ENCODE measurements around the gene MDM1.

The MDM1 gene

DNA sequence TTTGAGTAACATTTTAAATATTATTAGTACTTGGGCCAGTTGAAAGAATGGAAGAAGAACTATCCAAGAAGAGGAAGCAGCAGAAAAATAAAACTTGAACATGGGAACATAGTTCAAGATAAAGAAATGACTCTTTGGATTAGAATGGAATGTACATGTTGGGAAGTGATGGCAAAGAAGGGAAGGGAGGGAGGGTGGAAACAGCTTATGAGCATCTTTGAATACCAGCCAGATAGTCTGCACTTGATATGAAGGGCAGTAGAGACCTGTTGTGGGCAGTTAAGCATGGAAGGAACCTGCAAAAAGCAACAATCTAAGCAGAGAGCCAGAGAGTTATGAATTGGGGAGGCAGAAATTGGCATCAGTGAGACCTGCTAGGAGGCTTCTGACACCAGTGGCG, 68.8 kb downstream of the MDM1 start:
- Mint-ChIP-seq H3K27ac (no peak overlapping the region), H3K27me3 (peaks cover 26% of the 10 kb centered on the region), H3K4me1 (ENCODE audit: low read depth) (peaks cover 63% of the 10 kb centered on the region), H3K9me3 (no peaks in the 10 kb centered on the region), H3K4me3 (no peak overlapping the region), H3K36me3 (ENCODE audit: low read depth) (no peaks in the 10 kb centered on the region)
- DNase-seq, result no peak

DNA sequence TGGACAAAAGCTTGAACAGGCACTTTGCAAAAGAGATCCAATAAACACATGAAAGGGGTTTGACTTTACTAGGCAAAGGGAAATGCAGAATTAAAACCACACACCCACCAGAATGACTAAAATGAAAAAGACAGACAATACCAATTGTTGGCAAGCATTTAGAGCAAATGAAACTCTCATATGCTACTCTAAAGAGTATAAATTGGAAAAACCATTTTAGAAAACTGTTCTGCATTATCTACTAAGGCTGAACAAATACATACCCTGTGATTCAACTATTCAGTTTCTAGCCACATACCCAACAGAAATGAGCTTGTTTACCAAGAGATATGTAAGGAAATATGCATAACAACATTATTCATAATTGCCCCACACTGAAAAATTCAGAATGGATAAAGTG, 70.3 kb downstream of the MDM1 start:
- no peaks in the 10 kb centered on the region for H3K36me3 Mint-ChIP-seq (ENCODE audit: low read depth)
- H3K27ac Mint-ChIP-seq, result no peak overlapping the region
- peaks cover 59% of the 10 kb centered on the region for H3K4me1 Mint-ChIP-seq (ENCODE audit: low read depth)
- peaks cover 32% of the 10 kb centered on the region for H3K27me3 Mint-ChIP-seq
- no peak for DNase-seq
- no peaks in the 10 kb centered on the region for H3K9me3 Mint-ChIP-seq
- no peak overlapping the region for H3K4me3 Mint-ChIP-seq

DNA sequence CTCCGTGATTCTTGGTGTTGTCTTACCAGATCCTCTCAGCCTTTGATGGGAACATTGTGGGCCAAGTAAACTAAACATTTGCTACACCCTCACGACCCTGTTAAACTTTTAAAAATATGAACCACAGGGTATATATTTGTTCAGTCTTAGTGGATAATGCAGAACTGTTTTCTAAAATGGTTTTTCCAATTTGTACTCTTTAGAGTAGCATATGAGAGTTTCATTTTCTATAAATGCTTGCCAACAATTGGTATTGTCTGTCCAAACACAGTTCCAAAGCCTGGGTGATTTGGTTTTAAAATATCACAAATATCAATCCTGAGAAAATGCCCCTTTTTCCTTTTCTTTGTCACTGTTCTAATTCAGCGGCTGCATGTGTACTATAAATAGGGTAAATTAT, 72.0 kb downstream of the MDM1 start:
- Mint-ChIP-seq H3K36me3 (ENCODE audit: low read depth) (no peaks in the 10 kb centered on the region), H3K4me3 (no peak overlapping the region), H3K9me3 (no peaks in the 10 kb centered on the region), H3K4me1 (ENCODE audit: low read depth) (peaks cover 56% of the 10 kb centered on the region), H3K27ac (no peak overlapping the region), H3K27me3 (peaks cover 27% of the 10 kb centered on the region)
- no peak for DNase-seq

DNA sequence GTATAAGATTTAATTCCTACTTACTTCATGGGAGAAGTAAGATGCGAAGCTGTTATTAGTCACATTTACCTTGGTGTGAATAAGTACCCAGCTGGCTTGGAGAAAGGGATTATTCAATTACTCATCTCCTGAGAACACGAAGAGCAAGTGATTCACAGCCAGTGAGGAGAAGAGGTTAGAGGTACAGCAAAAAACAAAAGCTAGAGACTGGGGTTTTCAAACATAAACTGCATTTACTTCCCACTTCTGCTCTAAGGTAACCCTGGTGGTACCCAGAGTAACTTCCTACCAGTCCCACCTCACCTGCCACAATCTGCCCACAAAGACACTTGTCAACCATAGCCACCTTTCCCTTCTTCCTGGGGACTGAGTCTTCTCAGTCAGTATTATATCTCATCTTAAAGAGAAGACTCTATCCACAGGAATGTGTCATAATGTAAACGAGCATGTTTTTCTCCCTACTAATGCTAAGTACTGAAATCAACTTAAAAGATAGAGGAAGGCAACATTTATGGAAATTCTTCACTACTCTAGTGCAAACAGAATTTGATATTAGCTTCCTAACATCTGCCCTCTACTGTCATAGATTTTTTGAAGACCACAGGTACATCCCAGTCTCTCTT, 72.7 kb downstream of the MDM1 start:
- Mint-ChIP-seq H3K9me3 (no peaks in the 10 kb centered on the region), H3K36me3 (ENCODE audit: low read depth) (no peaks in the 10 kb centered on the region), H3K4me3 (no peak overlapping the region), H3K27ac (peak overlapping the region; percentile 86), H3K4me1 (ENCODE audit: low read depth) (peaks cover 49% of the 10 kb centered on the region), H3K27me3 (peaks cover 25% of the 10 kb centered on the region)
- peak; percentile 45 for DNase-seq

DNA sequence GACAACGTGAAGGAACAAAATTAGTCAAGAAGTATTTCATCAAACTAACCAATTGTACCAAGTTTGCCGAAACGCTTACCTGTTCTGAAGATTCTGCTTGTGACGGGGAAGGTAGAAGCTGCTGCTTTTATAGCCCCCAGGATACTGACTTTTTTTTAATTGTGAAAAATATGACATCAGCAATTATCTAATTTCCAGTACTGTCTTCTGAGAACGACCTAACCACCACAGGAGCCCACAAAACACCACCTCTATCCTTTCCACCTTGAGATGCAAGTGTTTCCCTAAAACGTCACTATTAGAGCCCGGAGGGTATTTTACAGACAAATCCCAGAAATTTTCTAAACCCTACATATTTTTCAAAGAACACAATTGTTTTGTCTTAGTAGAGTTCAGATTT, 78.7 kb downstream of the MDM1 start, which contains the start of gene IL22:
Gene IL22, minus strand, starts transcription at position 101 of the 400 bp plus-strand sequence. CDS start 156 bp downstream, outside the sequence.
- H3K36me3 Mint-ChIP-seq (ENCODE audit: low read depth), result no peaks in the 10 kb centered on the region
- H3K4me1 Mint-ChIP-seq (ENCODE audit: low read depth), result peaks cover 9% of the 10 kb centered on the region
- no peaks in the 10 kb centered on the region for H3K9me3 Mint-ChIP-seq
- peaks cover 39% of the 10 kb centered on the region for H3K27me3 Mint-ChIP-seq
- no peak within 1 kb of the TSS for H3K4me3 Mint-ChIP-seq
- no peak for DNase-seq
- H3K27ac Mint-ChIP-seq, result no peak within 1 kb of the TSS

DNA sequence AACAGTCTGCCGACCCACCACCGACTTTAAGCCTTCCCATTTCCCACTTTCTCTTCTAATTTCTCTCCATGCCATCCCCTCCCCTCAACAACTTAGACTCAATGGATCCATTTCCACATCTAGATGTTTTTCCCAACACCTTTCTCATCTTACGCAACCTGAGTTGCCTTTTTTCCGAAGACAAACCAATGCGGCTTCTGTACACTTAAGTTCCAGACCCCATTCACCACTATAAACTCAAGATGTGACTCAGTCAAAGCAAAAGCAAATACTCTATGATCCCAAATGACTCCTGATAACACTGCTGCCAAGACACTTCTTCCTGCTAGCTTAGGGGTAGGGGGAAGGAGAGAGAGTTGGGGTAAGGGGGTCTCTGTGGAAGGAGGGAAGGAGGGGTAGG, 80.1 kb downstream of the MDM1 start:
- DNase-seq, result no peak
- no peak overlapping the region for H3K27ac Mint-ChIP-seq
- H3K4me3 Mint-ChIP-seq, result no peak overlapping the region
- H3K4me1 Mint-ChIP-seq (ENCODE audit: low read depth), result peaks cover 5% of the 10 kb centered on the region
- H3K27me3 Mint-ChIP-seq, result peaks cover 34% of the 10 kb centered on the region
- H3K9me3 Mint-ChIP-seq, result no peaks in the 10 kb centered on the region
- no peaks in the 10 kb centered on the region for H3K36me3 Mint-ChIP-seq (ENCODE audit: low read depth)

DNA sequence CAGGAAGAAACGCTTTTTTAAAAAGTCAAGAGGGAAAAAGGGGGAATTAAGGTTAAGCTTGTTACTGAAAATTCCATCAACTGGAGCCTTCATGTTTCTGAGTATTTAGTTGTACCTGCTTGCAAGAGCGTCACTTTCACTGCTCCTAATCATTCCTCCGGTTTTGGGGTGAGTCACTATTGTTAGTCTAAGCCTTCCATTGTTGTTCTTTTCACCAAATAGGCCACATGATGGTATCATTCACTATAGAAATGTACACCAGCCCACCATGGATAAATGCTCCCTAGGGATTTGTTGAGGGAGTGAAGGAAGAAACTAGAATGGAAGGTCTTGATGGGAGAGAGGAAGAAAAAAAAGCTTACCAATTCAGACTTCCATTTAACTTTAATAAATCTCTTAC, 81.7 kb downstream of the MDM1 start:
- DNase-seq, result no peak
- H3K9me3 Mint-ChIP-seq, result no peaks in the 10 kb centered on the region
- no peak overlapping the region for H3K27ac Mint-ChIP-seq
- no peak overlapping the region for H3K4me3 Mint-ChIP-seq
- H3K4me1 Mint-ChIP-seq (ENCODE audit: low read depth), result peaks cover 4% of the 10 kb centered on the region
- peaks cover 34% of the 10 kb centered on the region for H3K27me3 Mint-ChIP-seq
- no peaks in the 10 kb centered on the region for H3K36me3 Mint-ChIP-seq (ENCODE audit: low read depth)

DNA sequence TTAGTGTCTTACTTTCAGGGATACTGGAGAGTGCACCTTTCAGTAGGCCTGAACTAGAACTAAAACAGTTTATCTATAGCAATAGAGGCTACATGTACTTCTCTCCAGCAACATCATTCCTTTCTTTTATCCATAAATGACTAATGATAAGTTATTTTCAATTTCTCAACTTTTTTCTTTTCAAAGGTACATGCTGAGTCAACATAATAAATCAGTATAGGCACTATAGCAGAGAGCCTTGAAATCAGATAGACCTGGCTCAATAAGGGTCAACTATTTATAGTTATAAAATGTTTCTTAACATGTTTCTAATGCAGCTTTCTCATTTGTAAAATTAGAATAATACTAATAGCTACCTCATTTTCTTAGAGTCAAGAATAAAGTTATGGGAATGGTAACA, 84.4 kb downstream of the MDM1 start:
- H3K27me3 Mint-ChIP-seq, result peaks cover 24% of the 10 kb centered on the region
- H3K27ac Mint-ChIP-seq, result no peak overlapping the region
- H3K9me3 Mint-ChIP-seq, result peaks cover 3% of the 10 kb centered on the region
- no peaks in the 10 kb centered on the region for H3K36me3 Mint-ChIP-seq (ENCODE audit: low read depth)
- H3K4me1 Mint-ChIP-seq (ENCODE audit: low read depth), result peaks cover 7% of the 10 kb centered on the region
- no peak overlapping the region for H3K4me3 Mint-ChIP-seq
- no peak for DNase-seq

DNA sequence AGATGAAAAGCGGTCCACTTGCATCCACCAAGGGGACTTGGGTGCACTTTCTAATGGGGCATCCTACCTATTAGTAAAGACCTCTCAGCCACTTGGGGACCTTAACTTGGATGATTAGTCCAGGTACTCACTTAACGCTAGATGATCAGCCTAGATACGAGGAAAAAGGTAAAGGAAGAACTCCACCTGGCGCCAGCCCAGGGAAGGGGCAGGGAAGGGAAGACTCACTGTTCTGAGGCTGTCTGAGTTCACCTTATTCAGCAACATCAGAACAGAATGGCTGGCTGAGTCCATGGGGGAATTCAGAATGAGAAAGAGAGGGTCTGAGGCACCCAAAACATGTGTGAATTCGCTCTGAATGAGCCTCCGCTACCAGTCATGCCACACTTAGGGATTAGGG, 85.8 kb downstream of the MDM1 start:
- Mint-ChIP-seq H3K4me3 (no peak overlapping the region), H3K27me3 (peaks cover 12% of the 10 kb centered on the region), H3K9me3 (peaks cover 9% of the 10 kb centered on the region), H3K4me1 (ENCODE audit: low read depth) (peaks cover 18% of the 10 kb centered on the region), H3K27ac (no peak overlapping the region), H3K36me3 (ENCODE audit: low read depth) (no peaks in the 10 kb centered on the region)
- no peak for DNase-seq

DNA sequence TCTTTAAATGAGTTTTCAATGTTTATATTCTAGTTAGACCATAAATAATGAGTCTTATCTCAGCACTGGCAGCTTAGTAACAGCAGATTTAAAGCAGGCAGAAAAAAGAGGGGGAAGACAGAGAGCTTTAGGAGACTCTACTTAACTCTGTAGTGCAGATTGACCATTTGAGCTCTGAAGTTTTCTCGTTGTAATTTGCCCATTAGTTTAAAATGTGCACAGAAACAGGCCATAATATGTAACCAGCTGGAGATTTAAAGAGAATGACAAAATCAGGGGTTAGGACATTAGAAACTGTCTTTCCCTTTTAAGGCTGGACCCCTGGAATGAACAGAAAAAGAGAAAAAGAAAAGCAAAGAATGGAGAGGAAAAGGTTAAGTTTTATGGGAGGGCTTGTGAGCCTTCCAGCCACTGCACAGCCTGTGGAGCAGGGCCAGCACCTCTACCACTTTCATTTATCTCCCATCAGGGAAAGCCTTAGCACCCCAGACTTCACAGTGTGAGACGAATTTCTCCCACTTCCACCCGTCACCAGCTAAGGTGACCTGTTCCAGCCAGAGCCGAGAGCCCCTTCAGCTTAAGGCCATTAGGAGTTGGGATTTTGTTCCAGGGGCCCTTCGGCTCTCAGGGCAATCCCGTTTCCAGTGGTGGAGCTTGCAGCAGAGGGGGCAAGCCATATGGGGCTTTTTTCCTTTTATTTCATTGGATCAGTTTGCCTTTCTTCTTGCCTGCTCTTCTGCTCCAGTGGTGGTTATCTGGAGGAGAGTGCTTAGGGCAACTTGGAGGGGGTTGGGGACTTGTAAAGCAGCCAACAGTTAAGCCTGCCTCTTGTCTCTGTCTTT, 86.8 kb downstream of the MDM1 start:
- no peak for DNase-seq
- no peaks in the 10 kb centered on the region for H3K36me3 Mint-ChIP-seq (ENCODE audit: low read depth)
- H3K27ac Mint-ChIP-seq, result no peak overlapping the region
- peaks cover 28% of the 10 kb centered on the region for H3K4me1 Mint-ChIP-seq (ENCODE audit: low read depth)
- peaks cover 9% of the 10 kb centered on the region for H3K9me3 Mint-ChIP-seq
- no peak overlapping the region for H3K4me3 Mint-ChIP-seq
- peaks cover 9% of the 10 kb centered on the region for H3K27me3 Mint-ChIP-seq

Data from activated T-cell treated with anti-CD3 and anti-CD28 coated beads, Interleukin-2, amount 50 U/mL, for 24 hours (primary cell).